Fibroblast of skin of left biceps (primary cell): Measurements from ENCODE around the gene HRAS.

ENCODE experiments used
- DNase-seq, 2 experiments: peaks; one replicate each; pipeline ENCODE4 v3.0.0-alpha.2; 2013; ENCODE audit warnings: low read depth in 2 of 2

The HRAS gene

DNA sequence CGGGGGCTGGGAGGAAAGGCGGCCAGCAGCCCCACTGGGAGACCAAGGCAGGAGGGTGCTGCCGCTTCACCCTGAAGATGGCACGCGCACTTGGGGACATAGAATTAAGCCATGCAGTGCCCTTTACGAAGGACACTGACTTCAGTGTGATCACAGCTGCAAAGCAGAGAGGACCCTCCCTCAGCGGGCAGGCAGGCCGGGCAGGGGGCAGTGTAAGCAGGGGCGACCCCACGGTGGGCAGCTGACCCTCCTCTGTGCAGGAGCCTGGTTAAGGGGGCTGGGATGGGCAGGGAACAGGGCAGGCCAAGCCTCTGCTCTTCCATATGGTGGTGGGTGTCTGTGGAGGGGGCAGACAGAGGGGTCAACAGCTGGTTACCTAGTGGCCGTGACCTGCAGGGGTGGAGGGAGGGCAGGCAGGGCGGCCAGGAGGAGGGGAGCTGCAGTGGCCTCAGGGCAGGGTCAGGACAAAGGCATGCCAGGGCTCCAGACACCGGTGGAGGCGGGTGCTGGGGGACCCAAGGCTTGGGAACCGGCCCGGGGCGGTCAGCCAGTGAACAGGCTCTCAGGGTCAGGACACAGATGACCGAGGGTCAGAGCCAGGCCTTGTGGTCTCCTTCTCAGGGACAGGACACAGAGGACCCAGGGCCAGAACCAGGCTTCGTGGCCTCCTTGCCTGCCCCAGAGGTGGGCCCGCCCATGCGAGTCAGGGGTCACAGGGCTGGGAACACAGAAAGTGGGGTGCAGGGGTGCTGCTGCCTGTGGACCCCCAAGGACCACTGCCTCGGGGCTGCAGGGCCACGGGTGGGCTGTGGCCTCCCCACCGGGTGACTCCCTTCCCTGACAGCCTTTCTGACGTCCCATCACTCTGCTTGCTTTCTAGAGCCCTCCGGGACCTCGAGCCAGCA, 18.0 kb upstream of the HRAS start:
- DNase-seq: no peak

DNA sequence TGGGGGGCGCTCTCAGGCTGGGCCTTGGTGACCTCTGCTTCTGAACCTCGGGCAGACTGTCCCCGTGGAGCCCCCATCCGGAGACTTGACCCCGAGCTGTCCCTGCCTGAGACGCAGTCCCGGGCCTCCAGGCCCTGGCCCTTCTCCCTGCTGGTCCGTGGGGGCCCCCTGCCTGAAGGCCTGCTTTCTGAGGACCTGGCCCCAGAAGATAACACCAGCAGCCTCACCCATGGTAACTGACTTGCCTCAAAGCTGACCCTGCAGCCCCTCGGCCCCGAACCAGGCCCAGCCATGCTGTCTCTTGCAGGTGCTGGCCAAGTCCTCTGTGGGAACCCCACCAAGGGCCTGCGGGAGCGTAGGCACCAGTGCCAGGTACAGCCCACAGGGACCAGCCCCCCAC, 16.2 kb upstream of the HRAS start:
- DNase-seq: no peak

DNA sequence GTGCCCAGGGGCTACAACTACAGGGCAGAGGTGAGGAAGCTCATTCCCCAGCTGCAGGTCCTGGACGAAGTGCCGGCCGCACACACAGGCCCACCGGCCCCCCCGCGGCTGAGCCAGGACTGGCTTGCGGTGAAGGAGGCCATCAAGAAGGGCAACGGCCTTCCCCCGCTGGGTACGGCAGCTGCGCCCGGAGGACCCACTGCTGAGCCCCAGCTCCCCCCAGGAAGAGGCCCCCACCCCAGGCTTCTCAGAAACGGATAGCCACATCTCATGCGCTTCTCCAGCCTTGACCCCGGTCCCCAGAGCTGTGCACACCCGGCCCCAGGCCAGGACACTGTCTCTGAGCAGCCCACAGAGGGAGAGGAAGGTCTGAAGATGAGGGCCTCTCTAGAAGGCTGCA, 15.8 kb upstream of the HRAS start:
- DNase-seq: no peak

DNA sequence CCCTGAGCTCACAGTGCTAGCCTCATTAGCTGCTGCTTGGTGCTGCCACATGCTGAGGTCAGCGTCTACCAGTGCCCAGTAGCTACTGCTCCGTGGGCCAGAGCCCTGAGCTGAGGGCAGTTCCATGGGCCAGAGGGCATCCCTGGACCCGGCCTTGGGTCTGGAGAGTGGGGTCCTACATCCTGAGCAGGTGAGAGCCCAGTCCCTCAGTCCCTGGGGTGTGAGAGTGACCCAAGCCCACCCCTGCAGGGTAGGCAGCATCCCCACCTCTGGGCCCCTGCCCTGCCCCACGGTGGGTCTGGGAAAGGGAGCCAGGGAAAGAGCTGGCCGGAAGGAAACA, 15.3 kb upstream of the HRAS start:
- DNase-seq: no peak

DNA sequence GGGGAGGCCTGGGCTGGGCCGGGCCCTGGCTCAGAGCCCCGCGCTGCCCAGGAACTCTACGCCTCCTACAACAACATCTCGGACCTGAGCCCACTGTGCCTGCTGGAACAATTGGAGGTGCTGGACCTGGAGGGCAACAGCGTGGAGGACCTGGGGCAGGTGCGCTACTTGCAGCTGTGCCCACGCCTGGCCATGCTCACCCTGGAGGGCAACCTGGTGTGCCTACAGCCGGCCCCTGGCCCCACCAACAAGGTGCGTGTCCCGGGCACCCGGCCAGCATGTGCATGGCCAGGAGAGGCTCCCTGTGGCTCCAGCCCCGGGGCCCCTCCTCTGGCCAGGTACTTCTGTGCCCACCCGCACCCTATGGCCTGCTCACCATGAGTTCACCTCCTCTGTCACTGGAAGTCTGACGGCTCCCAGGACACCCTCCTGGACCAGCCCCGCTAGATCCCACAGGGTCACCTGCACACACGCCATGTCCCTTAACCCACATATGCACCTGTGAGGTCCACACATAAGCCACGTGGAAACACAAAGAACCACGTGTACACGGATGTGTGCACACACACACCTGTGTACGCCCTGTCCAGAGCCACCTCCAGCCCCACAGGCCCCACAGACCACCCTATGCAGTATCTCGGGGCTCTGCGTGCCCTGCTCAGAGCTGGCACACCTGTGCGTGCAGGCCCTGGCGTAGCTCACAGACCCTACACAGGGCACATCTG, 14.8 kb upstream of the HRAS start:
- DNase-seq: no peak

DNA sequence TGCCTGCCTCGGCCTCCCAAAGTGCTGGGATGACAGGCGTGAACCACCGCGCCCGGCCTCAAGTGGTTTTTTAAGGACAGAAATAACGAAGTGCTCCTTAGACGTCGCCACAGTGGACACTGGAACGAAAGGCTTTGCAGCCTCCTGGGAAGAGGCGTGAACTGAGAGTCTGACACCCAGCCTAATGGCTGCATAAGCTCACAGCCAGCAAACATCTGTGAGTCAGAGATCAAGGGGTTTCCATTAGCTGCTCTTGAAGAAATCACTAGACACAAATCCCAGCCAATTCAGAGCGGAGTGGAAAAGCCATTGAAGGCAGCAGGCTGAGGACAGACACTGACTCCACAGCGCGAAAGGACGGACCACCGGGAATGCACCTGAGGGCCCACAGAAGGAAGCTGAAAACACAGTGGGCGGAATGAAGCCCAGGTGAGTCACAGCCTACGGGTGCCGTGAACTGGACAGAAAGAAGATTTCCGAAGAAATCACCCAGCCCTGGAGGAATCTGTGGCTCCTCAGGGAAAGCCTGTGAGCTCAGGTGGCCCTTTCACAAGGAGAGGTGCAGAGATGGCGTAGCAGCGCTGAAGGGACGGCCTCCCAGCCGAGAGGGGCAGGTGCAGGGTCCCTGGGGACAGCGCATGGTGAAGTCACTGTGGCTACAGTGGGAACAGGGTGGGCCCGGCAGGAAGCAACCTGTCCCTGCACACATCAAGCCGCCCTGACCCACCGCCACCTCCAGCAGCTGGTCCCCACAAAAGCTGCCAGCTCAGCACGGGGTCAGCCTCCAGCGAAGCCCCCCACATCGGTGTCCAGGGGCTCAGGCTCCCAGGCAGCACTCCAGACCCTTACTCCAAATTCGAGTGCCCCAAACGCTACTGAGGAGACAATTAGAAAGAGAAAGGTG, 13.6 kb upstream of the HRAS start:
- DNase-seq: no peak

DNA sequence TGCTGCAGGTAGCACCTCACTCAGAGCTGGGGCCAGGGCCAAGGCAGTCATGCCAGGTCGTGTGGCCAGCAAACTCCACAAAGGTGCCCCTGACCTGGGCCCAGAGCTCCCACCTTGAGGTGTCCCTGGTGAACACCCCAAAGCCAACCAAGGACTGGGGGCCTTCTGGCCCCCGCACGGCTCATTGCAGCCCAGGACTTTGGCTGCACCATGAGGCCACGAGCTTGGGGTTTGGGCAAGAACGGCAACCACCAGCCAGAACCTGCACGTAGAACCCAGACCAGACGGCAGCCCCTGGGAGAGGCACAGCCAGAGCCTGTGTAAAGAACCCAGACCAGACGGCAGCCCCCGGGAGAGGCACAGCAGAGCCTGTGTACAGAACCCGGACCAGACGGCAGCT, 9.8 kb upstream of the HRAS start:
- DNase-seq: no peak

DNA sequence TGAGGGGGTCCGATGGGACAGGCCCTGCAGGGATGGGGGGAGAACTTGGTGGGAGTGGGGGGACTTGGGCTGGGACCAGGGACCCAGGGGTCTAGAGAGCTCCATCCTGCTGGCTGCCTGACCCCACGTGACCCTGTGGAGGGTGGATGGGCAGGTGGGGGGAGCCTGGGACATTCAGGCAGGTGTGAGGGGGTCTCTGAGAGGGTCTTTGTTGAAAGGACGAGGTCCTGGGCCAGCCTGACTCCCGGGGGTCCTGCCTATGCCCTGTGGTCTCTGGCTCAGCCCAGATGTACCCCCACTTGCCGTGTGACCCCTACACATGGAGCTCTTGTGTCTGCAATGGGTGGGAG, 9.4 kb upstream of the HRAS start:
- no peak for DNase-seq

DNA sequence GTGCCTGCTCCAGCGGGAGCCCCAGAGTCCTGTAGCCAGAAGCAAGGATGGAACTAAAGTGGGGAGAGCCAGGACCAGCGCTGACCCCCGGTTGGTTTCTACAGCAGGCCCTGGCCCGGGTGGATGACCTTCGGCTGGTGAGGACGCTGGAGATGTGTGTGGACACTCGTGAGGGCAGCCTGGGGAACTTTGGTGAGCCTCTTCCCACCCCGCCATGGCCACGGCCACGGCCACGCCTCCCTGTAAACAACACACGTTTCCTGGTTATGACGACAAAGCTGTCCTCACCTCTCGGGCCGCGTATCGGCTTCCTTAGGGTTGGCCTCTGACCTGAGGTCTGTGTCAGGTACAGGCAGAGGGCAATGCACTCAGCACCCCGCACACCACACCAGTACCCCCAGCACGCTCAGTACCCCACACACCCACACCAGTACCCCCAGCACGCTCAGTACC, 6.1 kb upstream of the HRAS start:
- DNase-seq: no peak

DNA sequence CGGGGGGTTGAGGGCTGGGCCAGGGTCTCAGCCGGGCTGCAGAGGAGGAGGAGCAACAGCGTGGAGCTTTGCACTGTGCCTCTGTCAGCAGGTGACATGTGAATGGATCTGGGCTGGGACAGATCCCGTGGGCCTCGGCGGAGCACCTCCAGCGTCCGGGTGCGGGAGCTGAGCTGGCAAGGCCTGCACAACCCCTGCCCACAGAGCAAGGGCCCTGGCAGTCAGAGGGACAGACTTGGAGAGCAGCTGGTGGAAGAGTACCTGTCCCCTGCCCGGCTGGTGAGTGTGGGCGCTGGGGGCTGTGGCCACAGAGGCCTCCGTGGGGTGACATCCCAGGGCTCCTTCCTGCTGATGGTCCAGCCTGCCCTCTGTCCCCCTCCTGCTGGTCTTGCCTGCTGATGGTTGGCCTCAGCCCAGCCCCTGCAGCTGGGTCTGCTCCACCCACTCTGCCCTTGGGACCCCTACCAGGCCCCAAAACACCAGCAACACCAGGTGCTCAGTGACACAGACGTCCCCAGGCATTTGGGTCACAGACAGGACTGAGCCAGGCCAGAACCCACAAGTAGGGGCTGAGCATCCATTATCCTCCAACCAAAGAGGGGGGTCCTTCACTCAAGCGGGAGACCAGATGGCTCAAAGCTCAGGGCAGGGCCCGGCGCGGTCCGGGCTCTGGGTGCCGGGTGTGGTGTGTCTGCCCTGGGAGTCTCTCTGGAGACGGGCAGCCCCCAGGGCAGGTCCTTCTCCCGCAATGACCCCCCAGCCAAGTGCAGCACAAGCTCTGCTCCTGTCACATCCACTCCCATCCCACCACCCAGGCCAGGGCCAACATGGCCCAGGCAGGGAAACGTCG, 5.4 kb upstream of the HRAS start:
- DNase-seq: no peak

DNA sequence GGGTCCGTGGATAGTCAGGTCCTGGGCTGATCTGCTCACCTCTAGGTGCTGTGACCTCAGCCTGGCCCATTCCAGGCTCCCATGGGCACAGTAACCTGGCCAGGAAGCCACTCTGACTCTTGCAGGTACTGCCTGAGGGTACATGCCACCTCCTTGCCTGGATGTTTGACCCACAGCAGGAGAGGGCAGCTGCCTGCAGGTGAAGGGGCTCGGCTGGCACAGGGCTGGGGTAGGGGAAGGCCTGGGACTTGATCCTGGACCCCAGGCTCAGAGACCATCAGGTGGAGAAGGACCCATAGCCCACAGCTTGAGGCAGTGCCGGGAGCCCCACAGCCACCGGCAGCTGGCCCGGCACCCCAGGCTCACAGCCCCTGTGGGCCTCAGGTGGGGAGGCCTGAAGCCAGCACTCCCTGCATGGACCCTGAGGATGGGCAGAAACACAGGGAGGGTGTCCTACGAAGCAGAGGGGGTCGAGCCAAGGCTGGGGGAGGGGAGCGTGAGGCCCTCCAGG, 4.7 kb upstream of the HRAS start:
- DNase-seq: no peak

DNA sequence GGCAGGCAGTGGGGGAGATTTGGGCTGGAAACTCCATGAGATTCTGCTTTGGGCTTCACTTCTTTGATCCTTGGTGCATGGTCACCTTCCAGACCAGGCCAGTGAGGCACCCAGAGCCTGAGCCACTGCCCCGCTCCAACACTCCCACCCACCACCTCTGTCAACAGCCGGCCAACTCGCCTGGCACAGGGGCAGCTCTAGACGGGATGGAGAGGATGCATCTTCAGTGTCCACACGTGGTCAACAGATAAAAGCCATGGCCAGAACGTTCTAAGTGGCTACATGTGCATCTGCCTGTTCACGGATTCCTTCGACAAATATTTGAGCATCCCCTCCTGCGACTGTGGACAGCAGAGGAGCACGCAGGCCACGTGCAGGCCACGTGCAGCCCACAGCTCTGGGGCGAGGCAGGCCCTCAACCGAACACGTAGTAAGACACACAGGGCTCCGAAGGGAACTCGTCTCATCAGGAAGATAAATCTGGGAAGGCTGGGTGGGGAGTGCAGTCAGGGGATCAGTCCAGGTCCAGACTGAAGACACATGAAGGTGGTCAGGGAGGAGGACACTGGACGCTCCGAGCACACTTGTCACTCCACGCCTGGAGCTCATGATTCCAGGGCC, 3.2 kb upstream of the HRAS start:
- DNase-seq: no peak

DNA sequence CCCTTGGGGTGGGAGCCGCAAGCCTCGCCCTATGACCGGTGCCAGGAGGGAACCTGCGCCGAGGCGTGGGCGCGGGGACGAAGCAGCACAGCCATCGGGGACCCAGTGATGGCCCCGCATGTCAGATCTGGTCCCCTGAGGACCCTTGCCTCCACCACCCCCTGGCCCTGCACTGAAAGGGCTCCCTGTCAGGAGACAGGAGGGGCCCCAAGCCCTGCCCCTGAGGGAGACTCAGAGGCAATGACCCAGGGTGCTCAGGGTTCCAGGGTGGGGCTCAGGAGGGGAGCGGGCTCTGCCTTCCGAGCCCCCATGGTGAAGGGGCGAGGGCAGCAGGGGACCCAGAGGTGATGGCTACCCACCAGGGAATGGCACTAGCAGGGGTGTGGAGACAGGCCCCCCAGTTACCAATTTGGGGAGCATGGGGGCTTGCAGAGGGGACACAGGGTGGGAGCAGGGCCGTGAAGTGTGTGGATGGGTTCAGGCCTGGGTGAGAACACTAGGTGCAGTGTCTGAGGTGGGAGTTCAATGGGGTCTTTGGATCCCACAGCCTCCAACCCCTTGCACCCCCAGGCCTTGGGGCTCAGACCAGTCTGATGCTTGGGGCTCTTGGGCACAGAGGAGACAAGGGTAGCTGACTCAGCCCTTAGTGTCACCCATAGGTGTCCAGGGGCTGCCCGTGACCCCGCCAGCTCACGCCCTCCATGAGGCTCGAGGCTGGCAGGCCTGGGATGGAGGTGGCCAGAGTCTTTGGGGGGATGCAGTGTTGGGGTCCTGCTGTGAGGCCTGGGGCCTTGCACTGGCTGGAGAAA, 2.5 kb upstream of the HRAS start:
- DNase-seq: no peak

DNA sequence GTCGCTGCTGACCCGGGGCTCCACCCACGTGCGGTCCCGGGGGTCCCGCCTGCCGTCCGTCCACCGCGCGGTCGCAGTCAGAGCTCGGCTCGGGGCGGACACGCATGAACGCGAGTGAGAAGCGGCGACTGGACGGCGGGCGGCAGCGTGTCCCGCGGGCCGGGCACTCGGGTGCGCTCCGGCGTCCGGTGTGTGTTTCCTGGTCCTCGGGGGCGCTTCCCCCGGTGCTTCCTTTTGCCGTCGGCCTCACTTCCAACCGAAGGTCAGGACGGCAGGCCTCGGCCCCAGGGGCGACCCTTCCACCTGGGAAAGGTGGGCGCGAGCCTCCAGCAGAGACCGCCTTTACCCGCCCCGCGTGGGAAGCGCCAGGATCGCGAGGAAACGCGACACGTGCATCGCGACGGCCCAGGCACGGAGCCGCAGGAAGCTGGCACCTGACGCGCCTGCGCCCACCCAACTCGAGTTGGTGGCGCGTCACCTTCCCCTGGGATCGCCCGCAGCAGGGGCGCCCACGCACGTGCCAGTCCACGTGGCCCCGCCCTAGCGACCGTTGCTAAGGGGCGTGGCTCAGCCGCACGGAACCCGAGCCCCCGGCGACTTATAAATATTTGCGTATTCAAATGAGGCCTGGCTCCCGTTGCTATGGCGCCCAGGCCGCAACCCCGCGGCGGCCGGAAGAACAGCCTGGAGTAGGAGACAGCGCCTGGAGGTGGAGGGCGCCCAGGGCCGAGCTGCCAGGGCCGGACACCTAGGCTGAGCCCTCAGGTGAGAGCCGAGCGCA, 1.7 kb upstream of the HRAS start, which contains the start of gene LRRC56:
Gene LRRC56 (plus strand): TSS at position 687 of the 781 bp plus-strand sequence. CDS start 3,158 bp downstream, outside the sequence.
- DNase-seq: peak; percentile 32 to 35

DNA sequence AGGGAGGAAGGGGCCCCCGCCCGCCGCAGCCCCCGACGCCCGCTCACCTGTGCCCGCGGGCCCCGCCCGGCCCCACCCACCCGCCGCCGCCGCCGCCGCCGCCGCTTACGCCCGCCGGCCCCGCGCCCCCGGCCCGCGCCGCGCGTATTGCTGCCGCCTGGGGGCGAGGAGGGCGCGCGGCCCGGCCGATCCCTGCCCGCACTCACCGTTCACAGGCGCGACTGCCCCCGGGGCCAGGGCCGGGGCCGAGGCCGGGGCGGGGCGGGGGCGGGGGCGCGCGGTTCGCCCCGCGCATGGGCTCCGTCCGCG, 212 bp downstream of the HRAS start:
- DNase-seq: no peak

DNA sequence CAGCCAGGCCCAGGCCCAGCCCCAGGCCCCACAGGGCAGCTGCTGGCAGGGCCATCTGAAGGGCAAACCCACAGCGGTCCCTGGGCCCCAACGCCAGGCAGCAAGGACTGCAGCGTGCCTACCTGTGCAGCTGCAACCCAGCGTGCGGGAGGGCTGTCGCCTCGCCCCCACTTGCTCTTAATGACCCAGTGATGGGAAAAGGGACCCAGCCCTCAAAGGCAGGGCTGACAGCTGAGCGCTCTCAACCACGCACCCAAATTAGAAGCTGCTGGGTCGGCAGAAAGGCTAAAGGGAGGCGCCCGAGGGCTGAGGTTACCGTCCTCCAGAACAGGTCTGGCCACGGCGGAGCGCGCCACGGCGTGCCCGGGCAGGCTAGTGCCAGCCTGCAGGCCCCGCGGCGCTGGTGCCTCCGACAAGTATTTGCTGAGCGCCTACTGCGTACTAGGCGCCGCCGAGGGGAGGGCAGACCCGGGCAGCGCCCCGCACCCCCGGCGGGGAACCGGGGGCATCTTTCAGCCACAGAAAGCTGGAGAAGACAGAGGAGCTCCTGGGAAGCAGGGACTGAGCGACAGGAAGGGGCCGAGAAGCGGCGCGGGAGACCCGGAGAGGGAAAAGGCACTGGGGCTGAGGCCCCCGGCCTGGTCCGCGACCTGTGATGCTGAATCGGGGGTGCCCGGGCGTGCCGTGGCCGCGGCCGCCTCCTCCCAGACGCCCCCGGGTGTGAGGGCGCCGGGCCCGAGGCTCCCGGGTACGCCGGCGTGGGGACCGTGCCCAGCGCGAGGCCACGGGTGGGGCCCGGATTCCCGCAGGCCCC, 773 bp downstream of the HRAS start:
- DNase-seq: no peak

DNA sequence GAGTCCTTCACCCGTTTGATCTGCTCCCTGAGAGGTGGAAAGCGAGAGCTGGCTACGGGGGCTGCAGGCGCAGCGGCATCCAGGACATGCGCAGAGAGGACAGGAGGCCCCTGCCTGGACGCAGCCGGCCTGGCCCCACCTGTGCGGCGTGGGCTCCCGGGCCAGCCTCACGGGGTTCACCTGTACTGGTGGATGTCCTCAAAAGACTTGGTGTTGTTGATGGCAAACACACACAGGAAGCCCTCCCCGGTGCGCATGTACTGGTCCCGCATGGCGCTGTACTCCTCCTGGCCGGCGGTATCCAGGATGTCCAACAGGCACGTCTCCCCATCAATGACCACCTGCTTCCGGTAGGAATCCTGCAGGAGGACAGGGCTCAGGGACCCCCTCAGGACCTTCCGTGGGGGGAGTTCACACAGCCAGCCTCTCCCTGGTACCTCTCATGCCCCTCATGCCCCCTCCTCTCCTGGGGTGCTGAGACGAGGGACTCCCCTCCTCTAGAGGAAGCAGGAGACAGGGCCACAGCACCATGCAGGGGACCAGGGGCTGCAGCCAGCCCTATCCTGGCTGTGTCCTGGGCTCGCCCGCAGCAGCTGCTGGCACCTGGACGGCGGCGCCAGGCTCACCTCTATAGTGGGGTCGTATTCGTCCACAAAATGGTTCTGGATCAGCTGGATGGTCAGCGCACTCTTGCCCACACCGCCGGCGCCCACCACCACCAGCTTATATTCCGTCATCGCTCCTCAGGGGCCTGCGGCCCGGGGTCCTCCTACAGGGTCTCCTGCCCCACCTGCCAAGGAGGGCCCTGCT, 1.6 kb downstream of the HRAS start:
- DNase-seq: no peak
